Stimulated activated CD8-positive, alpha-beta memory T cell treated with anti-CD3 and anti-CD28 coated beads, Interleukin-2, amount 100 ng/mL, for 48 hours (primary cell): ENCODE data around the gene SYDE1.

Experiments used
- DNase-seq, 2 donors: peaks; one replicate each; pipeline ENCODE4 v3.0.0-alpha.2; 2020; ENCODE audit warnings: low read depth in 2 of 2

SYDE1 gene

DNA sequence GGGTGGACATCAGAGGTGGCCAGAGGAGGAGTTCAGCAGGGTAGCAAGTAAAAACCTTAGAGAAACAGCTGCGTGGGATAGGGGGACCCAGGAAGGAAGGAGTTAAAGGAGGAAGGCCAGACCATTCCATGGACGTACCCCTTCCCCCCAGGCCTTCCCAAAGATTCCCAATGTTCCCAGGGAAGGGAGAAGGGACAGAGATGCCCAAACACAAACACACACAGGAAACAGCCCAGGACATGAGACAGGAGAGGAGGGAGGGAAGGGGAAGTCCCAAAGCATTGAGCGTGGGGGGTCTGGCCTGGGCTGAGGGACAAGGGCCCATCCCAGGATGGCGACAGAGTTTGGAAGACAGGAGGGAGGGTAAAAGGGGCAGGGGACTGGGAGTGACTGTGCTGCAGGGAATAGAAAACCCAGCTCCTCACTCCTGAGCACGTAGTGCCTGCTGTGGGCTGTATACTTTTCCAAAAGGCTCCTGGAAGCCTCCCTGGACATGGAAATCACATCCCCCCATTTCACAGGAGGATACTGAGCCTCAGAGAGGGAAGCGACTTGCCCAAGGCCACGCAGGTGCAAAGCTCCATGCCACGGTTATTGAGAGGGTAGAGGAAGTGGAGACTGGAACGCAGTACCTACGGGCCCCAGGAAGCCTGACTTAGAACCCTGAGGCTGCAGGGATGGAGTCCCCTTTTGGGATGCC lies 1.1 kb downstream of the SYDE1 start:
- DNase-seq = no peak

DNA sequence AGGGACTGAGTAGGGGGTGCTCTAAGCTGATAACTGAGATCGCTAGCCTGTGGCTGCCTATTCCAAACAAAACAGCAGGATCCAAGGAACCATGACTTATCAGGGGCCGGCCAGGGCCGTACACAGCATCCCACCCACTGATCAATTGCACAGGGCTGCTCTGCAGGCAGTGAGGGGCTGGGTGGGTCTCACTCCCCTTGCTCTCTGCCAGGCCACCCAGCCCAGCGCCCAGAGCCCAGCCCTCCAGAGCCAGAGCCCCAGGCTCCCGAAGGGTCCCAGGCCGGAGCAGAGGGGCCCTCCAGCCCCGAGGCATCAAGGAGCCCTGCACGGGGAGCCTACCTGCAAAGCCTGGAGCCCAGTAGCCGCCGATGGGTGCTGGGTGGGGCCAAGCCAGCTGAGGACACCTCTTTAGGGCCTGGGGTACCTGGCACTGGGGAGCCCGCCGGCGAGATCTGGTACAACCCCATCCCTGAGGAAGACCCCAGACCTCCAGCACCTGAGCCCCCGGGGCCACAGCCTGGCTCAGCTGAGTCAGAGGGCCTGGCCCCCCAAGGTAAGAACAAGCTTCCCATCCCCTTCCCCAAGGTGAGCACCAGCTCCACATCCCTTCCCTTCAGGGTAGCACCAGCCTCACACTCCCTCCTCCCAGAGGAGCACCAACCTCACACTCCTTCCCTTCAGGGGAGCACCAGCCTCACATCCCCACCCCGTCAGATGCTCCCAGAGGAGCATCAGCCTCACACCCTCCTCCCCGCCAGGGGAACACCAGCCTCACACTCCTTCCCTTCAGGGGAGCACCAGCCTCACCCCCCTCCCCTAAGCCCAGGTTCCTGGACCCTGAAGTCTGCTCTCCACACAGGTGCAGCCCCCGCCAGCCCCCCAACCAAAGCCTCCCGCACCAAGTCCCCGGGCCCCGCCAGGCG lies 1.9 kb downstream of the SYDE1 start:
- no peak for DNase-seq

DNA sequence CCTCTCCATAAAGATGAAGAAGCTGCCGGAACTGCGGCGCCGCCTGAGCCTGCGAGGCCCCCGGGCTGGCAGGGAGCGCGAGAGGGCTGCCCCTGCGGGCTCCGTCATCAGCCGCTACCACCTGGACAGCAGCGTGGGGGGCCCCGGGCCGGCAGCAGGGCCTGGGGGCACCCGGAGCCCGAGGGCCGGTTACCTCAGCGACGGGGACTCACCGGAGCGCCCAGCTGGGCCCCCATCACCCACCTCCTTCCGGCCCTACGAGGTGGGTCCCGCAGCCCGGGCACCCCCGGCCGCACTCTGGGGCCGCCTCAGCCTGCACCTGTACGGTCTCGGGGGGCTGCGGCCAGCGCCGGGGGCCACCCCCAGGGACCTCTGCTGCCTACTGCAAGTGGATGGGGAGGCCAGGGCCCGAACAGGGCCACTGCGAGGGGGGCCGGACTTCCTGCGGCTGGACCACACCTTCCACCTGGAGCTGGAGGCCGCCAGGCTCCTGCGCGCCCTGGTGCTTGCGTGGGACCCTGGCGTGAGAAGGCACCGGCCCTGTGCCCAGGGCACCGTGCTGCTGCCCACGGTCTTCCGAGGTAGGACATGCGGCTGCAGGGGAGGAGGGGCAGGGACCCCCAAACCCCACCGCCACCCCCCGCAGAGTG lies 2.7 kb downstream of the SYDE1 start:
- no peak for DNase-seq

DNA sequence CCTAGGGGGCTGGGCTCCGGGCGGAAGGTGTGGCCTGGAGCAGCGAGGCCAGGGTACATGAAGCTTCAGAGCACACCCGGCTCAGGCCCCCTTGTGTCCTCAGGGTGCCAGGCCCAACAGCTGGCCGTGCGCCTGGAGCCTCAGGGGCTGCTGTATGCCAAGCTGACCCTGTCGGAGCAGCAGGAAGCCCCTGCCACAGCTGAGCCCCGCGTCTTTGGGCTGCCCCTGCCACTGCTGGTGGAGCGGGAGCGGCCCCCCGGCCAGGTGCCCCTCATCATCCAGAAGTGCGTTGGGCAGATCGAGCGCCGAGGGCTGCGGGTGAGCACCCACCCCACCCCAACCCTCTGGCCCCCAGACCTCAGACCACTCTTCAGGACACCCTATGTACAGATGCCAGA lies 3.2 kb downstream of the SYDE1 start:
- DNase-seq = no peak

DNA sequence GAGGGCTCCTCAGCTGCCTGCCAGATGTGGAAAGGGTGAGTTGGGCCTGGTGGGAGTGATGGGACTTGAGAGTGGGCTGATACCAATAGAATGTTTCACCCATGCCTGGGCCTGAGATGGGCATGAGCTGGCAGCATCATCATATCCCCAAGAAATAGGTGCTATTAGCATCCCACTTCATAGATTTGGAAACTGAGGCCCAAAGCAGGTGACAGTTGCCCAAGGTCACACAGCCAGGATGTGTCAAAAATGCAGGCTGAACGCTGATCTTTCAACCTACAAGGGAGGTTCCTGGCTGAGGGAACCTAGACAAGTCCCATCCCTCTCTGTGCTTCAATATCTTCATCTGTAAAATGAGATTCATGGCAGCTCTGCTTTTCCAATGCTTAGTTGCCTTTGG lies 4.6 kb downstream of the SYDE1 start:
- no peak for DNase-seq

DNA sequence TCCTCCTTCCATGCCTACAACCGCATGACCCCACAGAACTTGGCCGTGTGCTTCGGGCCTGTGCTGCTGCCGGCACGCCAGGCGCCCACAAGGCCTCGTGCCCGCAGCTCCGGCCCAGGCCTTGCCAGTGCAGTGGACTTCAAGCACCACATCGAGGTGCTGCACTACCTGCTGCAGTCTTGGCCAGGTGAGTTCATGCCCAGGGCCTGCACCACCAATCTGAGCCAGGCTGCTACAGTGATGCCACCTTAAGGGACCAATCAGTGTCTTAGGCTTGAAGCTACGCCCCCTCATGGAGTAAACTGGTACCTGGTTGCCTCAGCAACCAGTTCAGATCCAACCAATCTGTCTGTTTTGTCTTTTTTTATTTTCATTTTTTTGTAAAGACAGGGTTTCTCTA lies 5.2 kb downstream of the SYDE1 start:
- no peak for DNase-seq

DNA sequence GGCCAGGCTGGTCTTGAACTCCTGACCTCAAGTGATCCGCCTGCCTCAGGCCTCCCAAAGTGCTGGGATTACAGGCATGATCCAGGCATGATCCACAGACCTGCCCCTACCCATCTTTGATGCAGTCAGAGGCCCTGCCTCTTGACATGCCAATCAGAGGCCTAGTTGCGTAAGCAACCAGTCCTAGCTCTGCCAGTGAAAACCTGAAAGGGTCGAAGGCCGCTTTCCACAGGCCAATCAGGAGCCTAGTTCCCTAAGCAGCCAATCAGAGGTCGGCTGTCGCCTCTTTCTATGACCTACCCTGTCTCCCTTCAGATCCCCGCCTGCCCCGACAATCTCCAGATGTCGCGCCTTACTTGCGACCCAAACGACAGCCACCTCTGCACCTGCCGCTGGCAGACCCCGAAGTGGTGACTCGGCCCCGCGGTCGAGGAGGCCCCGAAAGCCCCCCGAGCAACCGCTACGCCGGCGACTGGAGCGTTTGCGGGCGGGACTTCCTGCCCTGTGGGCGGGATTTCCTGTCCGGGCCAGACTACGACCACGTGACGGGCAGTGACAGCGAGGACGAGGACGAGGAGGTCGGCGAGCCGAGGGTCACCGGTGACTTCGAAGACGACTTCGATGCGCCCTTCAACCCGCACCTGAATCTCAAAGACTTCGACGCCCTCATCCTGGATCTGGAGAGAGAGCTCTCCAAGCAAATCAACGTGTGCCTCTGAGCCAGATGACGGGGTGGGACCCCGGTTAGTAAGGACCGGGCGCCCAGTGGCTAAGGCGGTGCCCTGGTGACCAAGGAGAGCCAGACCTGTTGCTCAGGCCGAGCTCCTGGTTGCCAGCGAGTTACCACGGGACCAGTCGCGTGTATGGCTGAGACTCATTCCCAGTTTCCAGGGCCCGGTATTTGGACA lies 6.3 kb downstream of the SYDE1 start:
- DNase-seq = no peak

DNA sequence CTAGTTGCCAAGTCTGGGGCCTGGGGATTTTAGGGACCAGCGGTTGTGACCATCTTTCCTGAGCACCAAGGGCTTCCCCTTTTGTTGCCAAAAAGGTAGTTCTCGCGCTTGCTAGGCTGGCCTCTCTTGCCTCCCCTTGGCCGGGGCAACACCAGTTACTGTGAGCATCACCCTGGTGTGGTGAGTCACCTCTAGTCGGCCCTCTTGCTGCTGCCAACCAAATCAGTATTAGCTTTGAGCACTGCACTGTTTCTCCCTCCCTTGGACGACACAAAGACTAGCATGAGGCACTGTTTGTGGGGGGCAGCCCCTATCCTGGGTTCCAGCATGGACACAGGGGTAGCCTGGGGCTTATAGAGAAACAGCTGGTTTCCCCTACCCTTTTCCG lies 6.9 kb downstream of the SYDE1 start:
- no peak for DNase-seq

DNA sequence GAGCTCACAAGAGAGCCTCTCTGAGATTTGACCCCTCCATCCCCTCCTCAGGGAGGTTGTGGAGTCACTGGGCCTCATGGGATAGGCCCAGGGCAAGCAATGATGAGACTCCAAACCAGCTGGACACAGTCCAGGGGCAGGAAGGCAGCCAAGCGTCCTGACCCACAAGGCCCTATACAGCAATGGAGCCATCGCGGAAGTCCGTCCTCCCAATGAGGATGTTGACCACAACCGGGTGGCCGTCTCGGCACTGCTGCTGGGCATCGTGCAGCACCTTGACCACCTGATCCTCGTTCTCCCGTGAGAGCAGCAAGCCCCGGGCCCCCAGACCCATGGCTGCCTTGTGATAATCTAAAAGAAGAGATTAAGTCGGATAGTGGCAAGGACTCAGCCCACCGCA lies 7.9 kb downstream of the SYDE1 start:
- no peak for DNase-seq

DNA sequence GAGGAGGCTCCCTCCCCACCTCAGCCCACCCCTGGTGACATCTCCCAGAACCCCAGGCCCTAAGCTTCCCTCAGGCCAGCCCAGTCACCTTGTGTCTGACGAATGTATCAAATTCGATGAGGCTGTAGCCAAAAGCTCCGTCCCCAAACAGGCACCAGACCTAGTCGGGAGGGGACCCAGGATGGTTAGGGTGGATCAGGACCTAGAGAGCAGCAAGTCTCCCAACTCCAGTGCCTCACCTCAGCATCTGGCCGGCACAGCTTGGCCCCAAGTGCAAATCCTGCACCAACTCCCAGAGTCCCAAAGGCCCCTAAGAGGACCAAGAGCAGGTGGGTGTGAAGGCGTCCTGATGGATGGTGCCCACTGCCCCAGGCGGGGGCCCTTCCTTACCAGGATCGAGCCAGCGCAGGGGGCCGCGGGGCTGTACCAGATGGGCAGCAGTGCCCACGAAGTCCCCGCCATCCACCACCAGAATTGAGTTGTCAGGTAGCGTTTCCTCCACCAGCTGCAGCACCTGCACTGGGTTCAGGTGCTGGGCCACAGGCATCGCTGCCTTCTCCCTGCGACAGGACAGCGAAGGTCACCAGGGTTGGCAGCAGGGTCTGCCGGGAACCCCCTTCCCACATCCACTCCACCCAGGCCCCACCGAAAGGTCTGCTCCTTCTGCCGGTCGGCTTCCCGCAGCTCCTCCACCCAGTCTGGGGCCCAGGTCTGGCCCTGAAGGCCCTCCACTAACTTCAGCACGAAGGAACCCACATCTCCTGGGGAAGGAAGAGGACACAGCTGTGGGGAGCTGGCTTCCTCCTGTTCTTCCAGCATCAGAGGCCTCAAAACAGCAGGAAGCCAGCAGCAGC lies 8.8 kb downstream of the SYDE1 start:
- no peak for DNase-seq

DNA sequence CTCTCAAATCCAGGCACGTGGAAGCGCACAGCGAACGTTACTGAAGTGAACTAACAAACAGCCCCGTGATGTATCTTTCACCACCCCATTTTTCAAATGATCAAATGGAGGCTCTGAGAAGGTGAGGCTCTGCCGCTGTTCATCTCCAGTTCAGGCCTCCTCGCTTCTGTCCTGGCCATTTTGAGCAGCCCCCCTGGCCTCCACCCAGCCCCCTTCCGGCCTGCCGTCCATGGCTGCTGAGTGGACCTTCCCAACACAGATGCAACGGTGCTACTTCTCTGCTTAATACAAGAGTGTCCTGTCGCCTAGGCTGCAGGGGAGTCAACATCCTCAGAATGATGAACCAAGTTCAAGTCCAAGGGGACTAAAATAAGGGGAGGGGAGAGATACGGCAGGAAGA lies 9.7 kb downstream of the SYDE1 start:
- DNase-seq = no peak

DNA sequence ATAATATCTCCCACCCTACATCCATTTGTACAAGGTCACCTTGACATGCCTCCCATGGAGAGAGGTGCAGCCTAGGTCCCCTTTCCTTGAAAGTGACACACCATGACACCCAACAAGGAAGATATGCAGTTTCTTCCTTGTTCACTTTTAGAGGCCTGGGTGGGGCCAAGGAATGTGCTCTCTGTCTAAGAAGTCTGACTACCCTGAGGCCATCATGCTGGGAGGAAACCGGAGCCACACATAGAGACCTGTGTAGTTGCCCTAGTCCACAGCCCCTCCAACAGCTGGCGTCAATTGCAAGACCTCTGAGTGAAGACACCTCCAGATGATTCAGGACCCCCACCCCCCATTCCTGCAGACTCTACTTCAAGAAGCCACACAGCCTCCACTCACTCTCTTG lies 11.0 kb downstream of the SYDE1 start:
- no peak for DNase-seq

DNA sequence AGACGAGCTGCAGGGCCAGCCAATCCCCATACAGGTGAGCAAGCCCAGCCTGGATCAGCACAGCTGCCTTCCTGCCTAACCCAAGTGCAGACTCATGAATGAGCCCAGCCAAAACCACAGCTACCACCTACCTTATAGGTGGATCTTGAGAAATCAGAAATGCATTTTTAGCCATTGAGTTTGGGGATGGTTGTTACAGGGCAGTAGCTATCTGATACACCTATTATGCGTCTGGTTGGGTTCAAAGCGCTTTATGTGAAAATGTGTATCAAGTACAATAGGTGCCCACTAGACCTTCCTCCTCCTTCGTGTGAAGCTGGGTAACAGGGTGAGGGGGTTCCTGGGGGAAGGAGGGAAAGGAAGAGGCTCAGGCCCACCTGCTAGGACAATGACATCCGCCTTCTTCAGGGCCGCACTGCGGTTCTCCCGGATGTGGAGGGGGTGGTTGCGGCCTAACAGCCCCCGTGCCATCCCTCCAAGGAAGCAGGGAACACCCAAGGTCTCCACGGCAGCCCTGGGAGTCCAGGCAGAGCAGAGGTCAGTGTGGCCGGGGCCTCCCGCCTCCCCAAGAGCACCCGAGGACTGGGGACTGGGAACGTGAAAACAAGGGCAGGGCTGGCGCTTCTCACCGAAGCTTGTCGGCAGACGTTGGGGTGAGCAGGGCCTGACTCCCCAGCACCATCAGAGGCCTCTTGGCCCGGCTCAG lies 11.7 kb downstream of the SYDE1 start:
- DNase-seq = no peak

DNA sequence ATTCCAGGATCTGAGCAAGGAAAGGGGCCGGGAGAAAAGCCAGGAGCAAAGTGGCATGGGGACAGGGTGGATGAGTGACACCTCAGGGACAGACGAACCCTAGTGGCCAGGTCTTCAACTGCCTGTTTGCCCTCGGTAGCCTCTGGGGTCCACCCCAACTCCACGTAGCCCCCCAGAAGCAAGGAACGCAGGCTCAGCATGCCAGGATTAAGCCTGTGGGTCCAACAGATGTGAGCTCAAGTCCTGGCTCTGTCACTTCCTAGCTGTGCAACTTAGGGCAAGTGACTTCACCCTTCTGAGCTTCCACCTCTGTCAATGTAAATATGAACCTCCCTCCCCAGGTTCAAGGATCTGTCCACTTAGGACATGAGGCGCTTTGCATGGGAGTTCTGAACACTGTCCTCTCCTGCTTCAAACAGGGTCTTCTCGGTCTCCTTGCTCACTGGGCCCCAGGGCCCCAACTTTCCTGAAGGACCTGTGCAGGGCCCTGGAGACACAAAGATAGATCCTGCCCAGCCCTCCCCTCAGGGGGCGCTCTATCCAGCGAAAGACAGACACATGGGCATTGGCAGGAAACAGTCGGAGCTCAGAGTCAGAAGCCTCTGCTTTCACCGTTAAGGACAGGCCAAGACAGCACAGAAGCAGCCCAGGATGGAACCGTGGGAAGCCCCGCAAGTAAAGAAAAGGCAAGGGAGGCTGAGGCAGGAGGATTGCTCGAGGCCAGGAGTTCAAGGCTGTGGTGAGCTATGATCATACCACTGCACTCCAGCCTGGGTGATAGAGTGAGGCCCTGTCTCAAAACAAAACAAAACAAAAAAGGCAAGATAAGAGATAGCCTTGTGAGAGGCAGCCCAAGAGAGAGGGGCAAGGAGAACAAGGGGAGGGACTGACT lies 13.2 kb downstream of the SYDE1 start:
- no peak for DNase-seq

DNA sequence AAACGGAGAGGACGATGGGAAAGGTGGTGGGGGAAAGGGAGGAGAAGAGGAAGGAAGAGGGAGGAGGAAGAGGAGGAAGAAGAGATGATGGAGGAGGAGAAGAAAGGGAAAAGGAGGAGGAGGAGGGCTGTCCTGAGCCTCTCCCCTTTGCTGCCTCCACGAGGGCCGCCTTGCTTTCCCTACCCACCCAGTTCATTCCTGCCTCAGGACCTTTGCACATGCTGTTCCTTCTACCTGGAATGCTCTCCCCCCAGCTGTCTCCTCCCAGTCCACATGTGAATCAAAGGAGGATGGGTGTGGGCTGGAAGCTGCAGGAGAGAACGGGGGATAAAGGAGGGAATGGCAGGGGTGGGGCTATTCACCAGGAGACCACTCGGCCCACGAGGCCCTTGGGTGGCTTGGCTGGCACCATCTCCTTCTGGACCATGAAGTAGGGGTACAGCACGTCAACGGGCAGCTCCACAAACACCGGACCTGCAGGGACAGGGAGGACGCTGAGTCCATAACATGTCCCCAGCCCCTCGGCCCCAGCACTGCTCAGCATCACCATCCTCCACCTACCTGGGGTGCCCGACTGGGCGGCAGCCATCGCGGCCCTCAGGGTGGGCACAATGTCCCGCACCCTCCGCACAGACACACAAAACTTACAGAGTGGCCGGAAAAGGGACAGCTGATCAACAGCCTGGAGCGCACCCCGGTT lies 15.3 kb downstream of the SYDE1 start:
- DNase-seq = no peak

DNA sequence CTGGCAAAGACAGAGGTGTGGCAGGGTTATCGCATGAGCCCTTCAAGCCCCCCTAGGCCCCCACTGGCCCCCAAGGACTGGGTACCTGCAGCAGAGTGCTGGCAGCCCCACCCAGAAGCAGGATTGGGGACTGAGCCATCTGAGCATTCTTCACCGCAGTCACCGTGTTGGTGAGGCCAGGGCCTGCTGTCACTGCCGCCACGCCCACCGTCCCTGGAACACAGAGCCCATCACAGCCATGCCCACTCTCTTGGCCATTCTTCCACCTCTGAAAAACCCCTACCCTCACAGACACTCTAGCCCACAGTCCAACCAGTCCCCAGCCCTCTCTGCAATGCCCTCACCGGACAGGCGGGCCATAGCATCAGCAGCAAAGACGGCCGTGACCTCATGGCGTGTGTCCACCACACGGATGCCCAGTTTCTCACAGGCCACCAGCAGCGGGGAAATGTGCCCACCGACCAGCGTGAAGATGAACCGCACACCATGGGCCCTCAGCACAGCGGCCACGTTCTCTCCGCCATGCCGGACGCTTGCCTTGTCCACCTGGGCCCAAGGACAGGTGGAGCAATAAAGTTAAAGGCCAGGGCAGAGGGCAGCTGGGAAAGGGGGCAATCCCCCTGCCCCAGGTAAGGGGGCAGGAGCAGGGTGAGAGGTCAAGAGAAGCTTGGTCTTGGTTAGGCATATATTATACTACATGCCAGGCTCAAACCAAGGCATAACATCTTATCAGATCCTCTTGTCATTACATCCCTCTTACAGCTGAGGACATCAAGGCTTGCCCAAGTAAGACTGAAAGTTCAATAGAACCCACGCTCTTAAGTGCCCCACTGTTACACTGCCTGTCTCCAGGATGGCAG lies 16.1 kb downstream of the SYDE1 start:
- DNase-seq = no peak

DNA sequence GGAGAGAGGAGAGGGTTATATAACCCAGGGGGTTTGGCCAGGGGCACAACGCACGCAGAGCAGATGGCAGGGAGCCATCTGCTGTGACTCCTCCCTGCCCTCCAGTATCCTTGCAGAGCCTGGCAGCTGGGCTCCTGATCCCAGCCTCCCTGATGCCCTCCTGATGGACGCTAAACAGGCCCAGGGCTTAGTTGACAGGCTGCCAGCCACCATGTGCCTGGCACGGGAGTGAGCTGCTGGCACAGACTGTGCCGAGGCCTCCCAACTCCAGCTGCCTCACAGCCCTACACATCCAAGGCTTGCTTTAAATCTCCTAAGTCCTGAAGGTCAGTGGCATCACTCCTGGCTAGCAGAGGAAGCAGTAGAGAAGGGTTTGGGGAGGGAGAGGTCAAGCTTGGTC lies 16.7 kb downstream of the SYDE1 start:
- DNase-seq = no peak
